Daoy (cell line): ENCODE measurements around the gene GCSAM. TPM values are rescaled to one million over a fixed set of nuclear protein-coding genes. Genes with fewer than 3 reads are reported as not detected.
"Not testable (repeated sequence)": the region's sequence is repeated elsewhere in the genome, so short reads cannot be mapped to it uniquely, and the experiment has no call there.

Experiments used
- DNase-seq: peaks from one replicate; pipeline ENCODE4 v3.0.0-alpha.2; 2015; ENCODE audit warnings: low read depth
- total RNA-seq: library from RNA; depleted of rRNA; stranded (reverse); fragments of >200 nt; shearing (Covaris generic); gene quantifications from 2 replicates; pipeline ENCODE4 v1.2.3, GENCODE V29; 2014; rRNA removed

GCSAM gene
- total RNA-seq, 1 experiment from 2014 or later, result not detected

DNA sequence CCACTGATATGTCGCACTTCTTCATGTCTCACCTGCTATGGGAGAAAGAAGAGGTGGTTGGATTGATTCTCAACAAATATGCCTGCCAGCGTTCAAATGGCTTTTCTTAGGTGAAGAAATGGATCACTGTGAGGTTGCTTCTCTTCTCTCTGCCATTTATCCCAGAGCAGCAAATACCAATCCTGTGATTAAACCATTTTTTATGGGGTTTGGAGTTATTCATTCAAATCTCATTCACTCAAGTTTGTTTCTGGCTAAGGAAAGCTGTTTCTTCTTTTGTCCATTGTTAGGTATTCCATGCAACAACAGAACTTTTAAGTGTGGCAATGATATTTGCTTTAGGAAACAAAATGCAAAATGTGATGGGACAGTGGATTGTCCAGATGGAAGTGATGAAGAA lies 59.0 kb downstream of the GCSAM start:
- no peak for DNase-seq

- not testable (repeated sequence) for DNase-seq
Observed at GRCh38 chr3:112072387-112073060, 60.5 kb downstream of the GCSAM start.

Other genes starting within 250 kb of the GCSAM start
- 36.3 and 40.5 TPM in 2 replicates for gene ABHD10, start 154.2 kb downstream of the GCSAM start, total RNA-seq
- 0.80 and 5.1 TPM in 2 replicates for gene TAGLN3, start 134.3 kb downstream of the GCSAM start, total RNA-seq
- not detected in 2 replicates for gene TMPRSS7, start 98.5 kb downstream of the GCSAM start, total RNA-seq
- 14.7 and 18.1 TPM in 2 replicates for gene C3orf52, start 46.9 kb downstream of the GCSAM start, total RNA-seq
- gene SLC9C1, start 161.0 kb upstream of the GCSAM start, total RNA-seq, result not detected in 2 replicates
- 0.06 TPM in 1 of 2 replicates, not detected in the other for gene CD200, start 199.9 kb upstream of the GCSAM start, total RNA-seq